Measurements from ENCODE around the gene SEMA4A. TPM values are rescaled to one million over a fixed set of nuclear protein-coding genes. Genes with fewer than 3 reads are reported as not detected.
"Not testable (repeated sequence)": the region's sequence is repeated elsewhere in the genome, so short reads cannot be mapped to it uniquely, and the experiment has no call there.

SEMA4A gene
- total RNA-seq, 3 donors from 2014 or later, result 1.4 to 21.5 (median 9.2) TPM

GRCh38 chr1:156190265-156190664, 36.9 kb downstream of the SEMA4A start:
- DNase-seq (ENCODE audit: low spot score in 2 of 2); intact Hi-C loops (cut with DNase I; ENCODE audit: low total_unique reads); H3K27ac ChIP-seq; H3K27me3 ChIP-seq; H3K4me1 ChIP-seq; H3K9me3 ChIP-seq; H3K36me3 ChIP-seq; H3K4me3 ChIP-seq: not testable (repeated sequence)

DNA sequence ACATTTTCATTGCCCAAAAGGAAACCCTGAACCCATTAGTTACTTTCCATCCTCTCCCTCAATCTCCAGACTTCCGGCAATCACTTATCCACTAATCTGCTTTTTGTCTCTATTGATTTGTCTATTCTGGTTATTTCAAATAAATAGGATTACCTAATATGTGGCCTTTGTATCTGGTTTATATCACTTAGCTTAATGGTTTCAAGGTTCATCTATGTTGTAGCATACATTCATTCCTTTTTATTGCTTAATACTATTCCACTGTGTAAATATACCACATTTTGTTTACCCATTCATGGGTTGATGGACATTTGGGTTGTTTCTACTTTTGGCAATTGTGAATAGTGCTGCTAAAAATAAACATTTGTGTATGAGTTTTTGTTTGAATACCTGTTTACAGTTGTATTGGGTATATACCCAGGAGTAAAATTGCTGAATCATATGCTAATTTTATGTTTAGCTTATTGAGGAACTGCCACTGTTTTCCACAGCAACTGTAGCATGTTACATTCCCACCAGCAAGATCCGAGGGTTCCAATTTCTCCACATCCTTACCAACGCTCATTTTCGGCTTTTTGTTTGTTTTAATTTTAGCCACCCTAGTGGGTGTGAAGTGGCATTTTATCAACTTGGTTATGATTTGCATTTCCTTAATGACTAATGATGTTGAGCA, 38.0 kb downstream of the SEMA4A start:
- no peak for DNase-seq (ENCODE audit: low spot score in 2 of 2)
- no peak for TF ChIP-seq POLR2A (IDR thresholded peaks at IDR 0.05)
- TF ChIP-seq CTCF (IDR thresholded peaks at IDR 0.05), result no peak
- no peak for TF ChIP-seq POLR2AphosphoS5 (IDR thresholded peaks at IDR 0.05)
- H3K27ac ChIP-seq, result no peak overlapping the region
- H3K4me3 ChIP-seq, result no peak overlapping the region
- no peaks in the 10 kb centered on the region for H3K36me3 ChIP-seq
- H3K27me3 ChIP-seq, result no peaks in the 10 kb centered on the region
- H3K9me3 ChIP-seq, result peaks cover 0 to 8% of the 10 kb centered on the region in 2 donors
- intact Hi-C loops (cut with DNase I; ENCODE audit: low total_unique reads), result no loop called here
- no peaks in the 10 kb centered on the region for H3K4me1 ChIP-seq

GRCh38 chr1:156193208-156193487, 39.8 kb downstream of the SEMA4A start:
- Histone ChIP-seq H3K27me3 (no peaks in the 10 kb centered on the region), H3K4me3 (peak overlapping the region; percentile 74 to 93 (median 82)), H3K9me3 (no peaks in the 10 kb centered on the region), H3K4me1 (no peaks in the 10 kb centered on the region), H3K36me3 (no peaks in the 10 kb centered on the region), H3K27ac (peak overlapping the region; percentile 78 to 85)
- intact Hi-C loops (cut with DNase I; ENCODE audit: low total_unique reads), result no loop called here
- DNase-seq (ENCODE audit: low spot score in 2 of 2), result no peak
- TF ChIP-seq CTCF (IDR thresholded peaks at IDR 0.05), result no peak
- TF ChIP-seq POLR2AphosphoS5 (IDR thresholded peaks at IDR 0.05), result no peak
- no peak for TF ChIP-seq POLR2A (IDR thresholded peaks at IDR 0.05)

DNA sequence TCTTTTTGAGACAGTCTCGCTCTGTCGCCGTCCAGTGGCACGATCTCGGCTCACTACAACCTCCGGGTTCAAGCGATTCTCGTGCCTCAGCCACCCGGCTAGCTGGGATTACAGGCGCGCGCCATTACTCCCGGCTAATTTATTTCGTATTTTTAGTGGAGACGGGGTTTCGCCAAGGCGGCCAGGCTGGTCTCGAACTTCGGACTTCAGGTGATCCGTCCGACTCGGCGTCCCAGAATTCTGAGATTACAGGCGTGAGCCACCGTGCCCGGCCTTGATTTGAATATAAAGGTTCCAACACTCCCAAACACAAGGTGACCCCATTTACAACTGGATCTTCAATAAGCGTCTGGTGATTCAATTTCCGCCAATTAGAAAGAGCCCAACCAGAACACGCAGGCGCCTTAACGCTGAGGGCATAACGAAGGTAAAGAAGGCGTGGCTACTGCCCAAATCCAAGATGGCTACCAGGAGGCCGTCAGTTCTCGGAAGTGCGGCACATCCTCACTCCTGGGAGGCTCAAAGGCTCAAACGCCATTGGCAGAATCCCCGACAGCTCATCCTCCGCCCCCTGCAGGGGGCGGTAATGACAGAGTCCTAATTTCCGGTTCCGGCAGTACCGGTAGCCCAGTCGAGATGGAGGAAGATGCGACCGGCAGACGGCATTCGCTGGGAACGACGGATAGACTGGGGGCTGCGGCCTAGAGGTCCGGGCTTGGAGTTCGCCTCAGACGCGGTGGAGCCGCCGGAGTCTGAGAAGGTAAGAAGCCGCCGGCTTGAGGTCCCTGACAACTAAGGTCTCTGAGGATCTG, 40.3 kb downstream of the SEMA4A start, which contains the start of gene SLC25A44:
Gene SLC25A44 (plus strand): TSS at position 617 of the 812 bp plus-strand sequence. CDS start 5,744 bp downstream, outside the sequence.
- TF ChIP-seq CTCF (IDR thresholded peaks at IDR 0.05) (peak; percentile 45 to 57 (median 48)), POLR2AphosphoS5 (IDR thresholded peaks at IDR 0.05) (peak; percentile 79 to 94 (median 82)), POLR2A (IDR thresholded peaks at IDR 0.05) (peak; percentile 76)

DNA sequence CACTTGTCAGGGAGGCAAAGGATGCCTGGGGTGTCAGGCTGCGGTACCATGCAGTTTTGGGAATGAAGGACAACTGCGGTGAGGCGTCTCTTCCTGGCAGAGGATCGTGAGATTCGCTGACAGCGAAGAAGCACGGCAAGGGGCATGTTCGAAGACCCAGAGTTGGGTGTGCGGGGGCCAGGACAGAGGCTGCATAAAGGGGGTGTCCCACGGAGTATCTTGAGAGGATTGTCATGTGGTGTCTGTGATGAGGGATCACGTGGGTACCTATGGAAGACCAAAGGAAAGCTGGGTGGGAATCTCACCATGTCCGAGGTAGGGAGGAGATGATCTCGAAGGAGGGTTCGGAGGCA, 40.9 kb downstream of the SEMA4A start:
- no peak for DNase-seq (ENCODE audit: low spot score in 2 of 2)
- Histone ChIP-seq H3K36me3 (no peaks in the 10 kb centered on the region), H3K27me3 (no peaks in the 10 kb centered on the region), H3K27ac (peak overlapping the region; percentile 78 to 85), H3K4me1 (no peaks in the 10 kb centered on the region), H3K4me3 (peak overlapping the region; percentile 74 to 93 (median 82)), H3K9me3 (no peaks in the 10 kb centered on the region)
- intact Hi-C loops (cut with DNase I; ENCODE audit: low total_unique reads), result no loop called here
- TF ChIP-seq CTCF (IDR thresholded peaks at IDR 0.05), result no peak
- no peak for TF ChIP-seq POLR2A (IDR thresholded peaks at IDR 0.05)
- TF ChIP-seq POLR2AphosphoS5 (IDR thresholded peaks at IDR 0.05), result no peak

More for the DNA sequence above, 40.3 kb downstream of the SEMA4A start, which contains the start of gene SLC25A44:
- H3K27ac ChIP-seq, result peak within 1 kb of the TSS; percentile 78 to 85
- peak; percentile 95 to 98 for DNase-seq (ENCODE audit: low spot score in 2 of 2)
- intact Hi-C loops (cut with DNase I; ENCODE audit: low total_unique reads), result no loop called here
- H3K4me1 ChIP-seq, result no peaks in the 10 kb centered on the region
- H3K4me3 ChIP-seq, result peak within 1 kb of the TSS; percentile 74 to 93 (median 82)
- H3K9me3 ChIP-seq, result no peaks in the 10 kb centered on the region
- no peaks in the 10 kb centered on the region for H3K36me3 ChIP-seq
- no peaks in the 10 kb centered on the region for H3K27me3 ChIP-seq
